AG08396 (cell line): Measurements from ENCODE around the gene ZSWIM4.

ENCODE experiments used
- DNase-seq: peaks from one replicate; pipeline ENCODE4 v3.0.0; 2012; ENCODE audit warnings: low spot score, mixed read lengths

The ZSWIM4 gene

DNA sequence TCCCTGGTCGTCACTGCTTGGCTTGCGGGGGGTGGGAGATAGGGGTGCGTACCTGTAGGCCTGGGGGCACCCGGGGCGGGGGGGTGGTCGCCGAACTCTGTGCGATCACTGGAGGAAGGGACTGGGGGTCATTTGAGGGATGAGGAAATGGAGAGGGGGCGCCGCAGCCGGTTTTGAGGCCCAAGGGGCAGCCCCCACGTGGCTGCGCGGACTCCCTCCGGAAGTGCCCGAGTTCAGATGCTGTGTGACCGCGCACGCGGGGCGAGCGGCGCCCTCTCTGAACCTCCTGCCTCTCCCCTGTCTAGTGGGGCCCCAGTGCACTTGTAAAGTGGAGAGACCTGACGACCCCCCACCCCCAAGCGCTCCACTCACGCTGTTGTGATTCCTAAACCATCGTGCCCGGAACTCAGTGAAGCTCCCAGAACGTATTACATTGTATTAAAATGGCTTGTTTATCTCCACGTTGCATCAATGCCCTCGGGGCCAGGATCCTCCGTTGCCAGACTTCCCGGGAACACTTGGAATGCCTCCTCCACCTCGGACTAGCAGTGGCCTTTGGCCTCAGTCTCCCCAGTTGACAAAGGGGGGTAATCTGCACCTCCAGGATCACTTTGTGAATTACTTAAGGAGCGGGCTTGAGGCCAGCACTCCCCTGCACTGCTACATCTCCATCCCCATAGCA, 78.7 kb downstream of the ZSWIM4 start:
- DNase-seq = no peak

DNA sequence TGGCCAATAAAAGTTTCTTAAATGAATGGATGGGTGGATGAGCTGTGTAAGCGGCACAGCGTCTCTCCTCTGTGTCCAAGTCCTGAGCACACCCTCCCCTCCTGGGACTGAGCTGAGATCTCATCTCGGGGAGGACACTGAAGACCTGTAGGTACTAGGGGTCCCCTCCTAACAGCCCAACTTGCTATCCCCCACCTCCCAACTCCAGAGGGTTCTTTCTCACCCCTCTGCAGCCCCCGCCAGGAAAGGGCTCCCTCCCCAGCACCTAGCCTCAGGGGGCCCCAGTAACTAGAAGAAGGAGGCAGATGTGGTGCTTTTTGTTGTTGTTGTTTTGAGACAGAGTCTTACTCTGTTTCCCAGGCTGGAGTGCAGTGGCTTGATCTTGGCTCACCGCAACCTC, 80.6 kb downstream of the ZSWIM4 start:
- DNase-seq = no peak

DNA sequence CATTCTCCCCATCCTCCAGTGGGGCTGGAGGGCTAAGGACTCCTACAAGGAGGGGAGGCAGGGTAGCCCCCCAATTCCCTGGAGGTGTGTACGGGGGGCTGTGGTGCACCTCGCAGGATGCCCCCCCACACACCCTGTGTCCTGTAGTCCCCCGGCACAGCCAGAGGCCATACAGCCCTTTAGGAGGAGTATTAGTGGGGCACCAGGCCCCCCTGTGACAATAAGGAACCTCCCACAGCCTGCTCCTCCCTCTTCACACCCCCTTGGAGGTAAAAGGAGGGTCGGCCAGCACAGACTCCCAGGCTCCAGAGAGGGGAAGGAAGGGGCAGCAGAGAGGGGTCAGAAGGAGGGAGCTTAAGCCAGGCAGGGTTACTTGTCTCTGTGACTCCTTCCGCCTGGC, 81.6 kb downstream of the ZSWIM4 start, which contains the start of gene NANOS3:
Gene NANOS3 (plus strand): TSS at position 301 of the 400 bp plus-strand sequence. CDS start 115 bp downstream, outside the sequence.
- no peak for DNase-seq

DNA sequence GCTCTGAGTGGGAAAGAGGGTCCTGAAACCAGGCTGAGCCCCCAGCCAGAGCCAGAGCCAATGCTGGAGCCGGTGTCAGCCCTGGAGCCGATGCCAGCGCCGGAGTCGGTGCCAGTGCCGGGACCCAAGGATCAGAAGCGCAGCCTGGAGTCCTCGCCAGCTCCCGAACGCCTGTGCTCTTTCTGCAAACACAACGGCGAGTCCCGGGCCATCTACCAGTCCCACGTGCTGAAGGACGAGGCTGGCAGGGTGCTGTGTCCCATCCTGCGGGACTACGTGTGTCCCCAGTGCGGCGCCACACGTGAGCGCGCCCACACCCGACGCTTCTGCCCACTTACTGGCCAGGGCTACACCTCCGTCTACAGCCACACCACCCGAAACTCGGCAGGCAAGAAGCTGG, 82.1 kb downstream of the ZSWIM4 start:
- DNase-seq = no peak

DNA sequence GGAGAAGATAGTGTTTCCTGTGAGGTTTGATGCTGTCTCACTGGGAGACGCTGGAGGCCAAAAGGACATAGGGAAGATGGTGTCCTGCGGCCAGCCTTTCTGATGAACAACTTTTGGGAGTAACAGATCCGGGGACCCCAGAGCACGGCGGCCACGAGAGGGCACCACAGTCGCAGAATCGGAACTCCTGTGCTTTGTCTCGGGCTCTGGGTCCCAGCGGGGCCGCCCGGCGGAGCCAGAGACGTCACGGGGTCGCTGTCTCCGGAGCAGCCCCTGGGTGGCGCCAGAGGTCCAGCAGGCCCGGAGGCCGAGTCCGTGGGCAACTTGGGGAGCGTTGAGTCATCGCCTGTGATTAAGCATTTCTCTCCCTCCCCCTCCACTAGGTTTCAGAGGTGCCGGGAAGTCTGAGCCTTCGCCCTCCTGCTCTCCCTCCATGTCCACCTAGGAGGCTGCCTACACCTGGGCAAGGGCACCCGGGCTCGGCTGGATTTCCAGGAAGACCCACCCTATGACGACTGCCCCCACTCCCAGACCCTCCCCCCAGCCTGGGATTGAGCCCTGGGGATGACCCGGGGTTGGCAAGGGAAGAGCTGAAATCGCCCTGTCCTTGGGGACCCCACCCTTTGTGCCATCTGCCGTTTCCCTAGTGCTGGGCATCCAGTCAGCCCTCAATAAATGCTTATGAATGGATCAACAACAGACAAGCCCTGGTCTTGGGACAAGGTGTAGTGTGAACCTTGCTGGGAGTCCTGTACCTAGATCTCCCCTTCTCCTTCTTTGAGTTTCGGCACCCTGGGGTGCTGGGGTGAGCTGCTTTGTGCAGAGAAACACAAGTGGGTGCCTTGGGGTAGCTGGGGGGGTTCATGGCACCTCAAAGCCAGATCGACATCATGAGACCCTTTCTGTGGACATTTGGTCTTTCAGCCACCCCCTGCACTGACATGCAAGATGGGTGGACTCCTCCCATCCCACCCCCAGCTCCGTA, 85.1 kb downstream of the ZSWIM4 start:
- DNase-seq = peak; percentile 98

DNA sequence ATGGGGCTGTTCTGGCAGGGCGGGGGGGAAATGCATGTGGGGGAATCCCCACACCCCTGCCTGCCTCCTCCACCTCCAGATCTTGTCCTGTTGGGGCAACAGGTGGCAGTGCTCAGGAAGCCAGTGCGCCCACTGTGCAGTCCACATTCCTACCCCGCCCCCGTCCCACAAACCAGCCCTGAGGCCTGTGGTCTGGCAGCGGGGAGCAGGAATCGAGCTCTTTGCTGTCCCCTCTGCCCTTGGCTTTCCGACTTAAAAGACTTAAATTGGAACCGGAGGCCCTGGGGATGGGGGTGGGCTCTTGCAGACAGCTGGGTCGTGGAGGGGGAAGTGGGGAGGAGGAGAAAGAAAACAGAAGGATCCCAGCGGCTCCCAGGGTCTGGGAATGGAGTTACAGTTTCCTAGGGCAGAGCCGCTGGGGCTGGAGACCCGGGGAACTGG, 86.0 kb downstream of the ZSWIM4 start:
- no peak for DNase-seq
